COLO668 (cell line): ENCODE measurements around the gene CUX1.
A peak's percentile ranks its signal among the peaks of the same experiment; 100 is the strongest.

Source experiments
- DNase-seq: peaks from one replicate; lab custom pipeline; 2025; ENCODE audit not compliant: unreplicated experiment; lab: John Stamatoyannopoulos, UW

Gene CUX1

DNA sequence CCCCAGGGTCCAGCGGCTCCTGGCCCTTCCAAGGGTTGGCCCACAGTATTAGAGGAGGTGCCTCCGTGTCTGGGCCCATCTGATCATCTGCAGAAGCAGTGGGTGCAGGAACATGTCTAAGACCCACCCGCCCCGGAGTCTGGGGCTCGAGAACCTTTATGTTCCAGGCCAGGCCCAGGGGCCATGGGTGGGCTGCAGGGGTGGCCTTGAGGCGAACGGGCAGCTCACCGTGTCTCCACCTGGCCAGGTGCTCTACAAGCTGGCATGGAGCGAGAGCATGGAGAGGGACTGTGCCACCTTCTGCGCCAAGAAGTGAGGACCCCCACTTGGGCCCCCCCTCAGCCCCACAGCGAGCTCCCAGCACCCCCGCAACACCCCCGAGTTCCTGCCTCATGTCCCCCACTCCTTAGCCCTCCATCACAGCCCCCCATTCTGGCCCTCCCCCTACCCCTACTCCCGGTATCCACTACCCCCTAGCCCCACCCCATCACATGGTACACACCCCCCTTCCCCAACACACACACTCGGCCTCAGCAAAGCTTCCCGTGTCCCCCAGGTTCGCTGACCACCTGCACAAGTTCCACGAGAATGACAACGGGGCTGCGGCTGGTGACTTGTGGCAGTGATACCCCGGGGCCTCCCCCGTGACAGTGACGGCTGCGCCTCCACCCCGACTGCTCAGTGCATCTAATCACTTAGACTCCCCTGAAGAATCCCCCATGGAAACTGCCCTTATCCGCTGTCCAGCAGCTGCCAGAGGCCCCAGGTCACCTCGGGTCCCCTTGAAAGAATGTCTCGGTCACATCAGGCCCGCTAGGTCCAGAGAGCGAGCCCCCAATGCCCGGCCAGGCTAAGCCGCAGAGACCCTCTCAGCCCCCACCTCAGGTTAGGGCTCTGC lies 465.3 kb downstream of the CUX1 start:
- no peak for DNase-seq

GRCh38 chr7:102283477-102284189 lies 466.2 kb downstream of the CUX1 start:
- DNase-seq: no peak

DNA sequence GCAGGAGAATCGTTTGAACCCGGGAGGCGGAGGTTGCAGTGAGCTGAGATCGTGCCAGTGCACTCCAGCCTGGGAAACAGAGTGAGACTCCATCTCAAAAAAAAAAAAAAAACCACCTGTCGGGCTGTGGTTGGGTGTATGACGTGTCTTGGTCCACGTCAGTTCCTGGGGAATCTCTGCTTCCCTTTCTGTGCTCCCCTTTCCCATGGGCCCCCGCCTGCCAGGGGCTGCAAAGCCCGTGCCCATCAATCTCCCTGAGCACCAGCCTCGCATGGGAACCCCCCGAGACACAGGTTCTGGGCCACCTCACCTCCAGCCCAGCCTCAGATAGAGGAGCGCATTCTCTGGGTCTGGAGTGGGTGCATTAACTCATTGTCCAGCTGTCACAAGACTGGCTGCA lies 467.0 kb downstream of the CUX1 start:
- no peak for DNase-seq

- no peak for DNase-seq
These were observed 467.6 kb downstream of the CUX1 start for GRCh38 chr7:102284891-102285539.

DNA sequence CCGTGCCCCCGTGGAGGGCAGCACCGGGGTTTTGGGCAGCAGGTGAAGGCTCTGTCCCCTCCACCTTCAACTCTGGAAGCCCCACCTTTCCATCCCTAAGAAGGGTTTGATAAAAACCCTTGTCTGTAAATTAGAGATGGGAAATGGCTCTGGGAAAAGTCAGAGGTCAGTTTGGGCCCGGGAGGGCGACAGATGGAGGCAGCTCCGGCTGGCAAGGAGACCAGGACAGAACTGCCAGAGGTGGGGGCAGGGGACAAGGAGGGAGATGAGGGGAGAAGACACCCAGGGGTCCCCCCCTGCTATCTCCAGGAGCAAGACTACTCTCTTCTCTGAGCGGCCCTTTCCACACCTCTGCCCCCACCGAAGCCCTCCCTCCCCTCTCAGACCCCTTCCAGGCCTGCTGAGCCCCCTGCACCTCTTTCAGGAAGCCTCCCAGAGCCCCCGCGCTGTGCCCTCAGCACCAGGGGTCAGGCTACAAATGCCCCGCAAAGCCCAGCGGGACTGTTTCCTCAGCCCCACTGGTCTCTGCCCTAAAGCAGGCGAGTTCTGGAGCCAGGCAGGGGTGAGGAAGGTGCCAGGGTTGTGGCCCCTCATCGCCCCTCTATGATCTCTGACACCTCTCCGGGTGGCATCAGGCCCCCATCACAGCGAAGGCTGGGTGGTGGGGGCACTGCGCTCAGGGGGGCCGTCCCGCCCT lies 468.3 kb downstream of the CUX1 start:
- no peak for DNase-seq

GRCh38 chr7:102286237-102287110 lies 469.0 kb downstream of the CUX1 start, which contains the start of gene SH2B2:
SH2B2 (plus strand) TSS chr7:102286868; CDS start chr7:102300551, 13,683 bp downstream.
- DNase-seq: peak; percentile 73

DNA sequence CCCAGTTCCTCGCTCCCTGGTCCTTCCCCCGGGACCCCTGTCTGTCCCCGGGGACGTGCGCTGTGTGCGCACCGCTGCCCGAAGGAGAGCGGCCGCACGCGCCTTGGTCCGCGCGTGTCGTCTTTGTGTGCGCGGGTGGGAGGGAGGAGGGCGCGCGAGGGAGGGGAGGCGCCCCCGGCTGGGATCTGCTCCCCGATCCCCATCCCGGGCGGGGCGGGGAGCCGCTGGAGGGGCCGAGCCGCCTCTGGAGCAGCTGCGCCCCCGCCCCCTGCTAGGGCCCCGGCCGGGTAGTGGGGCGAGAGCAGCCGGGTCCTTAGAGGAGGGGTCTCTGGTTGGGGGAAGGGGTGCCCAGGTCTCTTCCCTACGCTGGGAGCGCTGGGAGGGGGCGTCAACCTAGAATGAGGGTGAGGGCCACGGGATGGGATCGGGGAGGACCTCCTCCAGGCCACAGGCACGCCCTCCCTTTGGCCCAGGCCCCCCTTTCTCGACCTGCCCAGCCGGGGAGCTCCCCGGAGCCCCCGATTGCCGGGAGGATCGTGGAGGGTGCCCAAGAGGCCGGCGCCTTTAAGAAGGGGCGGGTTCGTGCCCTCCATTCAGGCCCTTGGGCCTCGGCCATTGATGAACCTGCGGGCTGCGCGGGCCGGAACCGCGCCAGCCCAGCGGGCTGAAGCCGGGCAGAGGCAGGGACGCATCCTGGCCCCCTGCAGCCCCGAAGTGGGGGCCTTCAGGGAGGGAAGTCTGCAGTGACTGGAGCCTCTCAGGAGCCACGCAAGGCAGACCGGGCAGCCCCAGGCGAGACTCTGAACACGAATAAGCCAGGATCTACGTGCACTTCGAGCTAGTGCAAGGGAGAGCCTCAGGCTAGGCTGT lies 469.9 kb downstream of the CUX1 start:
- DNase-seq: peak; percentile 16

DNA sequence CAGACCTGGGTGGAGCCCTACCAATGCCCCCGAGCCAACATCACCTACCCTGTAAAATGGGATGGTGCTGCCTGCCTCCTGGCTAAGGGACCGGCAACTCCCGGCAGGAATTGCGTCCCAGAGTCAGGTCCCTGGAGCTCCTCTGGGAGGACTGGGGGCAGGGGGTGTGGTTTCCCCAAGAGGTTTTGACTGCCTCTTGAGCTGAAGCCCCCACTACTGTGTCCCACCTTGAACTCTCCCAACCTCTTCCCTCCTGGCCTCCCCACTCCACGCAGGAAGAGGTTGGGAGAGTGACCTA lies 470.5 kb downstream of the CUX1 start:
- no peak for DNase-seq

DNA sequence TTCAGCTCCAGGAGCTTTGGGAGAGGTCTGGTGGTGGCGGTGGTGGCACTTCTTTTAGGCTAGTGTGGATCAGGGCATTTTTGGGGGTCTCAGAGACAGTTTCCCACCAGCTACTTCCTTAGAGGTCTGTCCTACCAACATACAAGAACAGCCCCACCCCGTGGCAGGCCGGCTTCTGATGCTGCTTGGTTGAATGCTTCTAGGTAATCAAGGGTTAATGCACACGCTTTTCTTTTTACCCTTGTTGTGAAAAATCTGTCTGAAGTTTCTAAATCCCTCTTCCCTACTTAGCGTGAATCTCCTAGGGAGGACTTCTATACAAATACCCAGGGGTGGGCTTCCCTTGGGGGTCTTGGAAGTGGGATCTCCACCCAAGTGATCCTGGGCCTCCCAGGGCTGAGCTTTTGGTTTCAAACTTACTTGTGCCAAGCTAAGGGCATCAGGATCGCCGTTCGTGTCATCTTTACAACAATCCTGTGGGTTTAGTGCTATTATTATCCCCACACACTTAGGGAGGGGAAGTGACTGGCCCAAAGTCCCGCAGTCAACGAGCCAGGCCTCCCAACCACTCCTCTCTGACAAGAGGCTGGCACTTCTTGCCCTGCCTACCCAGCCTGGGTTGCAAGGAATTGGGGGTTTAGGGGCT lies 471.0 kb downstream of the CUX1 start:
- no peak for DNase-seq

GRCh38 chr7:102289057-102289456 lies 471.6 kb downstream of the CUX1 start:
- no peak for DNase-seq

GRCh38 chr7:102291056-102291915 lies 473.9 kb downstream of the CUX1 start:
- no peak for DNase-seq

- no peak for DNase-seq
These were observed 474.5 kb downstream of the CUX1 start for GRCh38 chr7:102291916-102292267.

GRCh38 chr7:102292813-102293798 lies 475.7 kb downstream of the CUX1 start:
- DNase-seq: no peak

- DNase-seq: no peak
These were observed 477.2 kb downstream of the CUX1 start for GRCh38 chr7:102294589-102294988.

GRCh38 chr7:102295346-102296178 lies 478.1 kb downstream of the CUX1 start:
- DNase-seq: no peak

DNA sequence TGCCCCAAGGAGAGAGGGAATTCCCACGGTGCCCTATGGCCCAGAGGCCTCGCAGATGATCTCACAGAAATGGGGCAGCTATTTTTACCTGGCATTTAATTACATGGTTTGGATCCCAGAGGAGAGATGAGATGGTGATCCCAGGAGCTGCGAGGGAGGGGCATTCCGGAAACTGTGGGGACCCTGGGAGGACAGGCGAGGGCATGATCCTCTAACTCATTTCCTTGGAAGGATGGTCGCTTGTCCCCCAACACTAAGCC lies 478.7 kb downstream of the CUX1 start:
- no peak for DNase-seq
